Activated T-helper 9 cell treated with anti-CD3 and anti-CD28 coated beads, Interleukin-2, amount 50 U/mL, for 16 hours (primary cell): ENCODE data around the gene MATK.

Experiments
- DNase-seq: peaks from one replicate; pipeline ENCODE4 v3.0.0-alpha.2; 2020; ENCODE audit warnings: low read depth

MATK gene

DNA sequence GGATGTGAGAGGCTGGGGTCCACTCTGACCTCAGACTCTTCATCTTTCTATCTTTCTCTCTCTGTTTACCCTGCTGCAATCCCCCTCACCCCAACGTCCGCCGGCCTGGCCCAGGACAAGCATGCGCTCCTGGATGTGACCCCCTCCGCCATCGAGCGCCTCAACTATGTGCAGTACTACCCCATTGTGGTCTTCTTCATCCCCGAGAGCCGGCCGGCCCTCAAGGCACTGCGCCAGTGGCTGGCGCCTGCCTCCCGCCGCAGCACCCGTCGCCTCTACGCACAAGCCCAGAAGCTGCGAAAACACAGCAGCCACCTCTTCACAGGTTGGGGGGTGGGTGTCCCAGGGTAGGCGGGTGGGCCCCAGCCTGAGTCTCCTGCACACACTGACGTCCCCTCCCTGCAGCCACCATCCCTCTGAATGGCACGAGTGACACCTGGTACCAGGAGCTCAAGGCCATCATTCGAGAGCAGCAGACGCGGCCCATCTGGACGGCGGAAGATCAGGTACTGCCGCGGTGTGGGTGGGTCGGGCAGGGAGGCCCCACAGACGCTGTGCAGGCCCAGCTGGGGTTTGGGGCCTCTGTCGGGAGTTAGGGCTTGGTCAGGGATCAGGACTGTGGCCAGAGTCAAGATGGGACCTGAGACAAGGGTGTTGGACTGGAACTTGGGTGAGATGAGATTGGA, 39.7 kb downstream of the MATK start:
- DNase-seq, result no peak

DNA sequence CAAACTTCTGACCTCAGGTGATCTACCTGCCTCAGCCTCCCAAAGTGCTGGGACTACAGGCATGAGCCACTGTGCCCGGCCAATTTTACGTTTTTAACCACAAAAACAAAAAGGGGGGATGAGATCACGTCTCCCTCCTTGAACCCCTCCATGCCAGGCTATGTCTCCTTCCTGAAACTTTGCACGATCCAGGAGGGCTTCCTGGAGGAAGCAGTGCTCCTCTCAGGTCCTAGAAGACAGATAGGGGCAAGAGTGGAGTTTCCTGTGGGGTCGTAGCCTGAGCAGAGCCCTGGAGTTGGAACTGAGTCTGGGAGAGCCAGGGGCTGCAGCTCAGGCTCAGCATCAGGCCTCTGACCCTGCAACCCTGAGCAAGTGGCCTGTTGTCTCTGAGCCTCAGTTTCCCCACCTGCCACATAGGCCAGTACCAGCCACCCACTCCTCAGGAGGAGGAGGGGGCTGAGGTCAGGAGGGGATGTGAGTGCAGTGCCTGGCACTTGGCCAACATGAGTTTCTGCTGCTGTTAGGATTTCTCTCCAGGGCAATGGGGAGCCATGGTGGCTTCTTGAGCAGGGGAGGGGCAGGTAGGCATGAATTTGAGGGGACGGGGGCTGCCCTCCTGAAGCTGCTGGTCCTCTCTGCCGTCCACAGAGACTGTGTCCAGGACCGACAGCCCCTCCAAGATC, 40.7 kb downstream of the MATK start:
- DNase-seq, result no peak

GRCh38 chr19:3743486-3743885, 42.7 kb downstream of the MATK start:
- no peak for DNase-seq

GRCh38 chr19:3740431-3740830, 45.8 kb downstream of the MATK start:
- DNase-seq, result no peak

DNA sequence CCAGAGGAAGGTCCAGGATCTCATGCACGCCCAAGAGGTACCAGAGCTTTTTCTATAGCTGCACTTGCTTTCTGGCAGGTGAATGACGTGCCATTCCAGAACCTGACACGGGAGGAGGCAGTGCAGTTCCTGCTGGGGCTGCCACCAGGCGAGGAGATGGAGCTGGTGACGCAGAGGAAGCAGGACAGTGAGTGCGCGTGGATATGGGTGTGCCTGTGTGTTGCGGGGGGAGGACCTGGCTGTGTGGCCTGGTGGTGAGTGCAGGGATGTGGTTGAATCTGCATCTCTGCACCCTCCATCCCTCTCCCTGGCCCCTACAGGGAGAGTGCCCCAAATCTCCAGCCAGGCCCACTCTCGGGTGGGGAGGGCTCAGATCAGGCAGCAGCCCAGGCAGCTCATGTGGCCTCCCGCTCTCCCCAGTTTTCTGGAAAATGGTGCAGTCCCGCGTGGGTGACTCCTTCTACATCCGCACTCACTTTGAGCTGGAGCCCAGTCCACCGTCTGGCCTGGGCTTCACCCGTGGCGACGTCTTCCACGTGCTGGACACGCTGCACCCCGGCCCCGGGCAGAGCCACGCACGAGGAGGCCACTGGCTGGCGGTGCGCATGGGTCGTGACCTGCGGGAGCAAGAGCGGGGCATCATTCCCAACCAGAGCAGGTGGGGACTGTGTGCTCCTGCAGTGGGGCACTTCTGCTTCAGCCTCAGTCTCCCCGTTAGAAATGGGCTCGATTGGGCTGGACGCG, 47.5 kb downstream of the MATK start:
- DNase-seq, result no peak

DNA sequence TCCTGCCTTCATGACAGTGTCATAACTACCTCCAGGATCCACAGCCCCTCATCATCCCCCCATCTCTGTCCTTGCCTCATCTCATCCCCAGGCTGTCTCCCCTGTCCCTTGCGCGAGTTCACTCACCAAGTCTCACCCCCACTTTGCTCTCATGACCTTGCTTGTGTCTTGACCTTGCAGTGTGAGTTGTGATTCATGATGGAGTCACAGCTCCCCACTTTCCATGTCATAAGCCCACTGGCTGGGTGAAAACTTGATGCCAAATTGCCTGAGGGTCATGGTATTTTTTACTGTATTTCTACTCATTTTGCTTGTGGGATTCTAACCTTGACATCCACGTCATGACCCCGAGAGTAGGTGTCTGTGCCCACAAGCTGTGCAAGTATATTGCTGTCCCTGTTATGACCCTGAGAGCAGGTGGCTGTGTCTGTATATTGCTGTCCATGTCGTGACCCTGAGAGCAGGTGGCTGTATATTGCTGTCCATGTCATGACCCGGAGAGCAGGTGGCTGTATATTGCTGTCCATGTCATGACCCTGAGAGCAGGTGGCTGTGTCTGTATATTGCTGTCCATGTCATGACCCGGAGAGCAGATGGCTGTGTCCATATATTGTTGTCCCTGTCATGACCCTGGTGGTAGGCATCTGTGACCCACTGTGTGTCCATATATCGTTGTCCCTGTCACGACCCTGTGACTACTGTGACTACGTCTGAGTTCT, 48.5 kb downstream of the MATK start:
- no peak for DNase-seq

GRCh38 chr19:3736106-3736724, 50.0 kb downstream of the MATK start:
- no peak for DNase-seq

DNA sequence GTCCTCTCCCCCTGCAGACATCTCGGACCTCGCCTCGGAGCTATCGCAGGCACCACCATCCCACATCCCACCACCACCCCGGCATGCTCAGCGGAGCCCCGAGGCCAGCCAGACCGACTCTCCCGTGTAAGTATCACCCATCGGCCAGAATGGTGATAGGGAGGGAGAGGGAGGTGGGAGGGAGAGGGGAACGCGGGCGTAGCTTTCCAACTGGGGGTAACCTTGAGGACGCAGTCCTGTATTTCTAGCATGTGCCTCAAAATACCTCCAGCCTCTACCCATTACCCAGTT, 51.9 kb downstream of the MATK start:
- no peak for DNase-seq

DNA sequence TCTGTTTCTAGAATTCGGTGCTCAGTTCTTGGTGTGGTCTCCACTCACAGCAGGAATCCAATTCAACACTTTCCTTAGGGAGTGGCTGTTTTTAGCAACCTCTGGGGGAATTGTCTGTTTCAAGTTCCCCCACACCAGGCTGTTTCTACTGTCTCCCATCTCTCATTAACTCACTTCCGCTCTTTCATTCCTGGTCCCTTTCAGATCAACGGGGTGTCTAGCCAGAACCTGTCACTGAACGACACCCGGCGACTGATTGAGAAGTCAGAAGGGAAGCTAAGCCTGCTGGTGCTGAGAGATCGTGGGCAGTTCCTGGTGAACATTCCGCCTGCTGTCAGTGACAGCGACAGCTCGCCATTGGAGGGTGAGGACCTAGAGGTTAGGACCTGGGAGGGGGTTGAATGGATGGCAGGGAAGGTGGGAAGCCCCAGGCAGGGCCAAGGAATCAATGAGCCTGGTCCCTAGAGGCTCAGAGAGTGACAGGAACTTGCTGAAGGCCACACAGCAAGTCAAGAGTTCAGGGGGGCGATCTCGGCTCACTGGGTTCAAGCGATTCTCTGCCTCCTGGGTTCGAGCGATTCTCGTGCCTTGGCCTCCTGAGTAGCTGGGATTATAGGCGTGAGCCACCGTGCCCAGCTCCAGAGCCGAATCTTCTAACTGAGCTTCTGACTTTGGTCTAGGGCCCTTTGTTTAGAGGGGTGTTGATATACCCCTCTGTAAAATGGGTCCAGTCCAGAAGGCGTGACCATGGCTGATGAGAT, 52.5 kb downstream of the MATK start:
- DNase-seq, result no peak

GRCh38 chr19:3732108-3732507, 54.1 kb downstream of the MATK start:
- no peak for DNase-seq

- DNase-seq, result no peak
Observed at GRCh38 chr19:3730457-3730958, 55.7 kb downstream of the MATK start.
